ENCODE results near the gene ZNF2. TPM values are rescaled to one million over a fixed set of nuclear protein-coding genes. Genes with fewer than 3 reads are reported as not detected.

ZNF2 gene
- total and polyA plus RNA-seq, 2 of the 13 experiments (the other 11 are each of a cell fraction or from before 2014, with no cell fraction given) = 4.3 to 6.1 TPM

DNA sequence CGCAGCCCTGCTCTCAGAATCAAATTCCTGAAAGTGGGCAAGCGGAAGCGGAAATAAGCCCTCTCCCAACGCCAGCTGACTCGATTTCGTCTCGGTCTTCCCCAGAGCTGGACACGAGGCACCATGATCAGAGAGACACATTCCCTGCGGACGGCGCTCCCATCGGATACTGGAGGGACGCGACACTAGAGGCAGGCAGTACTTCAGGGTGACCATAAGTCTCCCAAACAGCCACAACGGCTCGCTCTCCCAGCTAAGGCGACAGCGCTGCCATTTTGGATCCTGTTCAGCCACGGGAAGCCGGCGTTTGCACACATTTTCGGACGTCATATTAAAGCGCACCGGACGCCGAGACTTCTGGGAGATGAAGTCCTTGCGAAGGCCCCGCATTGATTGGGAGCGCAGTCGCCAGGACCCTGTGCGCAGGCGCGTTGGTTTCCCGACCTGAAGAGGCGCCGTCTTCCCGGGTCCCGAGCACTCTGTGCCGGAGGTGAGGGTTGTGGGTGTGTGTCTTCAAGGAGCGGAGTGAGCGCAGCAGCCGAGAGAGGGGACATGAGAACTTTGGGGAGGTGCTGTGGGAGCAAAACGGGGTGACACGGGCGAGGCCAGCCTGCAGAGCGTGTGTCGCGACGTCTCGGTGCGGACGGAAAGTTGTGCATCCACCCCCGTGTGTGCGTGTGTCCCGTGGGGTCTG, at the start of gene ZNF2 (continued):
- TF ChIP-seq, protein P1, sequence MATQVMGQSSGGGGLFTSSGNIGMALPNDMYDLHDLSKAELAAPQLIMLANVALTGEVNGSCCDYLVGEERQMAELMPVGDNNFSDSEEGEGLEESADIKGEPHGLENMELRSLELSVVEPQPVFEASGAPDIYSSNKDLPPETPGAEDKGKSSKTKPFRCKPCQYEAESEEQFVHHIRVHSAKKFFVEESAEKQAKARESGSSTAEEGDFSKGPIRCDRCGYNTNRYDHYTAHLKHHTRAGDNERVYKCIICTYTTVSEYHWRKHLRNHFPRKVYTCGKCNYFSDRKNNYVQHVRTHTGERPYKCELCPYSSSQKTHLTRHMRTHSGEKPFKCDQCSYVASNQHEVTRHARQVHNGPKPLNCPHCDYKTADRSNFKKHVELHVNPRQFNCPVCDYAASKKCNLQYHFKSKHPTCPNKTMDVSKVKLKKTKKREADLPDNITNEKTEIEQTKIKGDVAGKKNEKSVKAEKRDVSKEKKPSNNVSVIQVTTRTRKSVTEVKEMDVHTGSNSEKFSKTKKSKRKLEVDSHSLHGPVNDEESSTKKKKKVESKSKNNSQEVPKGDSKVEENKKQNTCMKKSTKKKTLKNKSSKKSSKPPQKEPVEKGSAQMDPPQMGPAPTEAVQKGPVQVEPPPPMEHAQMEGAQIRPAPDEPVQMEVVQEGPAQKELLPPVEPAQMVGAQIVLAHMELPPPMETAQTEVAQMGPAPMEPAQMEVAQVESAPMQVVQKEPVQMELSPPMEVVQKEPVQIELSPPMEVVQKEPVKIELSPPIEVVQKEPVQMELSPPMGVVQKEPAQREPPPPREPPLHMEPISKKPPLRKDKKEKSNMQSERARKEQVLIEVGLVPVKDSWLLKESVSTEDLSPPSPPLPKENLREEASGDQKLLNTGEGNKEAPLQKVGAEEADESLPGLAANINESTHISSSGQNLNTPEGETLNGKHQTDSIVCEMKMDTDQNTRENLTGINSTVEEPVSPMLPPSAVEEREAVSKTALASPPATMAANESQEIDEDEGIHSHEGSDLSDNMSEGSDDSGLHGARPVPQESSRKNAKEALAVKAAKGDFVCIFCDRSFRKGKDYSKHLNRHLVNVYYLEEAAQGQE (IDR thresholded peaks at IDR 0.05; ENCODE audit: borderline replicate concordance in 1 of 2, low read depth in 1 of 2, low read length in 2 of 2) = no peak
- 0 out of 2 replicates have a peak, but pooled peaks have one; percentile 52 for TF ChIP-seq HOXA7 (CRISPR knock-in tag; IDR thresholded peaks at IDR 0.05)
- peak; percentile 0; the same call in 1 of the 2 replicates for TF ChIP-seq ZNF615 (CRISPR knock-in tag; IDR thresholded peaks at IDR 0.05; ENCODE audit: borderline replicate concordance)
- peak; percentile 98 for TF ChIP-seq ZNF335 (CRISPR knock-in tag; IDR thresholded peaks at IDR 0.05)
- peak; percentile 100 for TF ChIP-seq CREM (IDR thresholded peaks at IDR 0.05)
- peak; percentile 85; the same call in 1 of the 2 replicates for TF ChIP-seq CREM (CRISPR knock-in tag; IDR thresholded peaks at IDR 0.05)
- TF ChIP-seq, protein P2, sequence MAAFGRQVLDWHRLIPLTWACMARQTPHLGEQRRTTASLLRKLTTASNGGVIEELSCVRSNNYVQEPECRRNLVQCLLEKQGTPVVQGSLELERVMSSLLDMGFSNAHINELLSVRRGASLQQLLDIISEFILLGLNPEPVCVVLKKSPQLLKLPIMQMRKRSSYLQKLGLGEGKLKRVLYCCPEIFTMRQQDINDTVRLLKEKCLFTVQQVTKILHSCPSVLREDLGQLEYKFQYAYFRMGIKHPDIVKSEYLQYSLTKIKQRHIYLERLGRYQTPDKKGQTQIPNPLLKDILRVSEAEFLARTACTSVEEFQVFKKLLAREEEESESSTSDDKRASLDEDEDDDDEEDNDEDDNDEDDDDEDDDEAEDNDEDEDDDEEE (CRISPR knock-in tag; IDR thresholded peaks at IDR 0.05) = peak; percentile 95
- TF ChIP-seq, protein P3, sequence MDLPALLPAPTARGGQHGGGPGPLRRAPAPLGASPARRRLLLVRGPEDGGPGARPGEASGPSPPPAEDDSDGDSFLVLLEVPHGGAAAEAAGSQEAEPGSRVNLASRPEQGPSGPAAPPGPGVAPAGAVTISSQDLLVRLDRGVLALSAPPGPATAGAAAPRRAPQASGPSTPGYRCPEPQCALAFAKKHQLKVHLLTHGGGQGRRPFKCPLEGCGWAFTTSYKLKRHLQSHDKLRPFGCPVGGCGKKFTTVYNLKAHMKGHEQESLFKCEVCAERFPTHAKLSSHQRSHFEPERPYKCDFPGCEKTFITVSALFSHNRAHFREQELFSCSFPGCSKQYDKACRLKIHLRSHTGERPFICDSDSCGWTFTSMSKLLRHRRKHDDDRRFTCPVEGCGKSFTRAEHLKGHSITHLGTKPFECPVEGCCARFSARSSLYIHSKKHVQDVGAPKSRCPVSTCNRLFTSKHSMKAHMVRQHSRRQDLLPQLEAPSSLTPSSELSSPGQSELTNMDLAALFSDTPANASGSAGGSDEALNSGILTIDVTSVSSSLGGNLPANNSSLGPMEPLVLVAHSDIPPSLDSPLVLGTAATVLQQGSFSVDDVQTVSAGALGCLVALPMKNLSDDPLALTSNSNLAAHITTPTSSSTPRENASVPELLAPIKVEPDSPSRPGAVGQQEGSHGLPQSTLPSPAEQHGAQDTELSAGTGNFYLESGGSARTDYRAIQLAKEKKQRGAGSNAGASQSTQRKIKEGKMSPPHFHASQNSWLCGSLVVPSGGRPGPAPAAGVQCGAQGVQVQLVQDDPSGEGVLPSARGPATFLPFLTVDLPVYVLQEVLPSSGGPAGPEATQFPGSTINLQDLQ (CRISPR knock-in tag; IDR thresholded peaks at IDR 0.05) = peak; percentile 80; the same call in 1 of the 2 replicates
- TF ChIP-seq HMG20B (CRISPR knock-in tag; conservative IDR thresholded peaks at IDR 0.05) = no peak; the same call in 1 of the 2 replicates
- no peak for TF ChIP-seq ZFP1 (CRISPR knock-in tag; IDR thresholded peaks at IDR 0.05)
- TF ChIP-seq, protein P4, sequence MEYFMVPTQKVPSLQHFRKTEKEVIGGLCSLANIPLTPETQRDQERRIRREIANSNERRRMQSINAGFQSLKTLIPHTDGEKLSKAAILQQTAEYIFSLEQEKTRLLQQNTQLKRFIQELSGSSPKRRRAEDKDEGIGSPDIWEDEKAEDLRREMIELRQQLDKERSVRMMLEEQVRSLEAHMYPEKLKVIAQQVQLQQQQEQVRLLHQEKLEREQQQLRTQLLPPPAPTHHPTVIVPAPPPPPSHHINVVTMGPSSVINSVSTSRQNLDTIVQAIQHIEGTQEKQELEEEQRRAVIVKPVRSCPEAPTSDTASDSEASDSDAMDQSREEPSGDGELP (IDR thresholded peaks at IDR 0.05; ENCODE audit: borderline replicate concordance, low read depth) = peak; percentile 99
- no peak for TF ChIP-seq JARID2 (CRISPR knock-in tag; IDR thresholded peaks at IDR 0.05; ENCODE audit: insufficient replicate concordance)
- TF ChIP-seq SOX5 (CRISPR knock-in tag; IDR thresholded peaks at IDR 0.05; ENCODE audit: borderline replicate concordance) = peak; percentile 41; the same call in 1 of the 2 replicates
- TF ChIP-seq CBX2 (IDR thresholded peaks at IDR 0.05; ENCODE audit: low read depth, low read length) = no peak
- TF ChIP-seq CBX2 (CRISPR knock-in tag; IDR thresholded peaks at IDR 0.05; ENCODE audit: low read depth) = no peak
- TF ChIP-seq, protein P5, sequence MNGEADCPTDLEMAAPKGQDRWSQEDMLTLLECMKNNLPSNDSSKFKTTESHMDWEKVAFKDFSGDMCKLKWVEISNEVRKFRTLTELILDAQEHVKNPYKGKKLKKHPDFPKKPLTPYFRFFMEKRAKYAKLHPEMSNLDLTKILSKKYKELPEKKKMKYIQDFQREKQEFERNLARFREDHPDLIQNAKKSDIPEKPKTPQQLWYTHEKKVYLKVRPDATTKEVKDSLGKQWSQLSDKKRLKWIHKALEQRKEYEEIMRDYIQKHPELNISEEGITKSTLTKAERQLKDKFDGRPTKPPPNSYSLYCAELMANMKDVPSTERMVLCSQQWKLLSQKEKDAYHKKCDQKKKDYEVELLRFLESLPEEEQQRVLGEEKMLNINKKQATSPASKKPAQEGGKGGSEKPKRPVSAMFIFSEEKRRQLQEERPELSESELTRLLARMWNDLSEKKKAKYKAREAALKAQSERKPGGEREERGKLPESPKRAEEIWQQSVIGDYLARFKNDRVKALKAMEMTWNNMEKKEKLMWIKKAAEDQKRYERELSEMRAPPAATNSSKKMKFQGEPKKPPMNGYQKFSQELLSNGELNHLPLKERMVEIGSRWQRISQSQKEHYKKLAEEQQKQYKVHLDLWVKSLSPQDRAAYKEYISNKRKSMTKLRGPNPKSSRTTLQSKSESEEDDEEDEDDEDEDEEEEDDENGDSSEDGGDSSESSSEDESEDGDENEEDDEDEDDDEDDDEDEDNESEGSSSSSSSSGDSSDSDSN (CRISPR knock-in tag; IDR thresholded peaks at IDR 0.05) = peak; percentile 85

All from HepG2 (cell line).